ENCODE data around the gene KDM3B. TPM values are rescaled to one million over a fixed set of nuclear protein-coding genes. Genes with fewer than 3 reads are reported as not detected.

The KDM3B gene
- total and polyA plus RNA-seq, 9 of the 15 experiments (the other 6 are each of a cell fraction or from before 2014, with no cell fraction given), result 13.8 to 62.8 (median 41.9) TPM

DNA sequence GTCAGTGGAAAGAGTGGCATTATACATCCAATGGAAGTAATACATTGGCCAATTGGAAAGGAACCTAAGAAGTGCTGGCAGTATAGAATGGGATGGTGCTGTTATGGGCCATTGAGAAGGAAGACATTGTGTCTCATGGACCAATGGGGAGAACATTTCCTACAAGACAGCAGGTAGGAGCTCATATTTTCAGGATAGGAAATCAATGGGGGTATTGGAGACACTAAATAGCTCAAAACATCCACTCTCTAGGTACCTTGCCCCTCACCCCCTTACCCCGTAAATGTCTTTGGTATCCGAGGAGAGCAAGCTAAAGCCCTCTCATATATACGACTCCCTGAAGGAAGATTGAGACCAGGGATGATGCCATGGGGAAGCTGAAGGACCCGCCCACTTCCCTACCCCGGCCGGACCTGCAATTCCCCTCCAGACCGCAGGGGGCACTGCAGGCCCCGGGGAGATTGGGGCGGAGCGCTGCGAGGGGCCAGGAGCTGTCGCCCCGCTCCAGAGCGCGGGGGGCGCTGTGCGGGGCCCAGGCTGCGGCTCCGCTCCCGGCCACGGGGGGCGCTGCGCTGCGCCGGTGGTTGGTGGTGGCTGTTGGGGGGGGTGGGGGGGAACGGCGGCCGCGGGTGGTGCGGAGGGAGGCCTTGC lies at the start of gene KDM3B (continued):
- TF ChIP-seq TEAD4 (IDR thresholded peaks at IDR 0.05; ENCODE audit: low read length), result peak; percentile 35; the same call in 1 of the 2 replicates
- no peak for TF ChIP-seq TEAD4 (CRISPR knock-in tag; IDR thresholded peaks at IDR 0.05; ENCODE audit: borderline replicate concordance)
- no peak for TF ChIP-seq CBX8 (IDR thresholded peaks at IDR 0.05; ENCODE audit: borderline replicate concordance, extremely low read depth, low read depth, low read length, poor library complexity, severe bottlenecking)
- no peak for TF ChIP-seq IFI16 (CRISPR knock-in tag; IDR thresholded peaks at IDR 0.05)
- TF ChIP-seq HMGXB4 (CRISPR knock-in tag; IDR thresholded peaks at IDR 0.05), result peak; percentile 24; the same call in 1 of the 2 replicates
- peak in 1 of 2 experiments; percentile 98; a peak in 2 of 4 replicates for TF ChIP-seq ZNF639 (CRISPR knock-in tag; conservative IDR thresholded peaks at IDR 0.05 in 1 of 2, IDR thresholded peaks at IDR 0.05 in 1 of 2)
- no peak for TF ChIP-seq YBX1 (IDR thresholded peaks at IDR 0.05)
- peak in 1 of 2 experiments; percentile 97; a peak in 2 of 4 replicates for TF ChIP-seq BCLAF1 (IDR thresholded peaks at IDR 0.05; ENCODE audit: borderline replicate concordance in 1 of 2, control insufficient read depth in 1 of 2, low read depth in 2 of 2, low read length in 1 of 2)
- TF ChIP-seq E2F5 (CRISPR knock-in tag; IDR thresholded peaks at IDR 0.05), result no peak
- TF ChIP-seq ZZZ3 (IDR thresholded peaks at IDR 0.05), result no peak
- TF ChIP-seq, protein P1, sequence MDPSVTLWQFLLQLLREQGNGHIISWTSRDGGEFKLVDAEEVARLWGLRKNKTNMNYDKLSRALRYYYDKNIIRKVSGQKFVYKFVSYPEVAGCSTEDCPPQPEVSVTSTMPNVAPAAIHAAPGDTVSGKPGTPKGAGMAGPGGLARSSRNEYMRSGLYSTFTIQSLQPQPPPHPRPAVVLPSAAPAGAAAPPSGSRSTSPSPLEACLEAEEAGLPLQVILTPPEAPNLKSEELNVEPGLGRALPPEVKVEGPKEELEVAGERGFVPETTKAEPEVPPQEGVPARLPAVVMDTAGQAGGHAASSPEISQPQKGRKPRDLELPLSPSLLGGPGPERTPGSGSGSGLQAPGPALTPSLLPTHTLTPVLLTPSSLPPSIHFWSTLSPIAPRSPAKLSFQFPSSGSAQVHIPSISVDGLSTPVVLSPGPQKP (CRISPR knock-in tag; IDR thresholded peaks at IDR 0.05), result no peak
- TF ChIP-seq ZNF408 (CRISPR knock-in tag; IDR thresholded peaks at IDR 0.05; ENCODE audit: low read depth), result no peak
- no peak for TF ChIP-seq RFX1 (IDR thresholded peaks at IDR 0.05)
- TF ChIP-seq HOXB6 (CRISPR knock-in tag; IDR thresholded peaks at IDR 0.05; ENCODE audit: borderline replicate concordance), result no peak
- TF ChIP-seq, protein P2, sequence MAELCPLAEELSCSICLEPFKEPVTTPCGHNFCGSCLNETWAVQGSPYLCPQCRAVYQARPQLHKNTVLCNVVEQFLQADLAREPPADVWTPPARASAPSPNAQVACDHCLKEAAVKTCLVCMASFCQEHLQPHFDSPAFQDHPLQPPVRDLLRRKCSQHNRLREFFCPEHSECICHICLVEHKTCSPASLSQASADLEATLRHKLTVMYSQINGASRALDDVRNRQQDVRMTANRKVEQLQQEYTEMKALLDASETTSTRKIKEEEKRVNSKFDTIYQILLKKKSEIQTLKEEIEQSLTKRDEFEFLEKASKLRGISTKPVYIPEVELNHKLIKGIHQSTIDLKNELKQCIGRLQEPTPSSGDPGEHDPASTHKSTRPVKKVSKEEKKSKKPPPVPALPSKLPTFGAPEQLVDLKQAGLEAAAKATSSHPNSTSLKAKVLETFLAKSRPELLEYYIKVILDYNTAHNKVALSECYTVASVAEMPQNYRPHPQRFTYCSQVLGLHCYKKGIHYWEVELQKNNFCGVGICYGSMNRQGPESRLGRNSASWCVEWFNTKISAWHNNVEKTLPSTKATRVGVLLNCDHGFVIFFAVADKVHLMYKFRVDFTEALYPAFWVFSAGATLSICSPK (IDR thresholded peaks at IDR 0.05; ENCODE audit: borderline replicate concordance), result no peak
